ENCODE results near the gene COLEC11.
"Not testable (repeated sequence)": the region's sequence is repeated elsewhere in the genome, so short reads cannot be mapped to it uniquely, and the experiment has no call there.

DNA sequence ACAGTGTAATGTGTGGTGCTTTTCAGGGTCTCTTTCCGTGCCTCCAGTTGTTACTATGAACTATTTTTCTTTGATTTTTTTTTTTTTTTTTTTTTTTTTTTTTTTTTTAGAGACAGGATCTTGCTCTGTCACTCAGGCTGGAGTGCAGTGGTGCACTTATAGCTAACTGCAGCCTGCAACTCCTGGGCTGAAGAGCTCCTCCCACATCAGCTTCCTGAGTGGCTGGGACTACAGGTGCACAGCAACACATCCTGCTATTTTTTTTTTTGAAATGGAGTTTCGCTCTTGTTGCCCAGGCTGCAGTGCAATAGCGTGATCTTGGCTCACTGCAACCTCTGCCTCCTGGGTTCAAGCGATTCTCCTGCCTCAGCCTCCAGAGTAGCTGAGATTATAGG lies 14.4 kb downstream of the COLEC11 start:
- not testable (repeated sequence) for TF ChIP-seq EZH2 (IDR thresholded peaks at IDR 0.05; ENCODE audit: borderline replicate concordance)
- TF ChIP-seq, protein P1, sequence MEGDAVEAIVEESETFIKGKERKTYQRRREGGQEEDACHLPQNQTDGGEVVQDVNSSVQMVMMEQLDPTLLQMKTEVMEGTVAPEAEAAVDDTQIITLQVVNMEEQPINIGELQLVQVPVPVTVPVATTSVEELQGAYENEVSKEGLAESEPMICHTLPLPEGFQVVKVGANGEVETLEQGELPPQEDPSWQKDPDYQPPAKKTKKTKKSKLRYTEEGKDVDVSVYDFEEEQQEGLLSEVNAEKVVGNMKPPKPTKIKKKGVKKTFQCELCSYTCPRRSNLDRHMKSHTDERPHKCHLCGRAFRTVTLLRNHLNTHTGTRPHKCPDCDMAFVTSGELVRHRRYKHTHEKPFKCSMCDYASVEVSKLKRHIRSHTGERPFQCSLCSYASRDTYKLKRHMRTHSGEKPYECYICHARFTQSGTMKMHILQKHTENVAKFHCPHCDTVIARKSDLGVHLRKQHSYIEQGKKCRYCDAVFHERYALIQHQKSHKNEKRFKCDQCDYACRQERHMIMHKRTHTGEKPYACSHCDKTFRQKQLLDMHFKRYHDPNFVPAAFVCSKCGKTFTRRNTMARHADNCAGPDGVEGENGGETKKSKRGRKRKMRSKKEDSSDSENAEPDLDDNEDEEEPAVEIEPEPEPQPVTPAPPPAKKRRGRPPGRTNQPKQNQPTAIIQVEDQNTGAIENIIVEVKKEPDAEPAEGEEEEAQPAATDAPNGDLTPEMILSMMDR (IDR thresholded peaks at IDR 0.05; ENCODE audit: poor library complexity) = not testable (repeated sequence)

Data from hepatocyte (in vitro differentiated cells).